ENCODE results near the gene RELB.

Gene RELB

DNA sequence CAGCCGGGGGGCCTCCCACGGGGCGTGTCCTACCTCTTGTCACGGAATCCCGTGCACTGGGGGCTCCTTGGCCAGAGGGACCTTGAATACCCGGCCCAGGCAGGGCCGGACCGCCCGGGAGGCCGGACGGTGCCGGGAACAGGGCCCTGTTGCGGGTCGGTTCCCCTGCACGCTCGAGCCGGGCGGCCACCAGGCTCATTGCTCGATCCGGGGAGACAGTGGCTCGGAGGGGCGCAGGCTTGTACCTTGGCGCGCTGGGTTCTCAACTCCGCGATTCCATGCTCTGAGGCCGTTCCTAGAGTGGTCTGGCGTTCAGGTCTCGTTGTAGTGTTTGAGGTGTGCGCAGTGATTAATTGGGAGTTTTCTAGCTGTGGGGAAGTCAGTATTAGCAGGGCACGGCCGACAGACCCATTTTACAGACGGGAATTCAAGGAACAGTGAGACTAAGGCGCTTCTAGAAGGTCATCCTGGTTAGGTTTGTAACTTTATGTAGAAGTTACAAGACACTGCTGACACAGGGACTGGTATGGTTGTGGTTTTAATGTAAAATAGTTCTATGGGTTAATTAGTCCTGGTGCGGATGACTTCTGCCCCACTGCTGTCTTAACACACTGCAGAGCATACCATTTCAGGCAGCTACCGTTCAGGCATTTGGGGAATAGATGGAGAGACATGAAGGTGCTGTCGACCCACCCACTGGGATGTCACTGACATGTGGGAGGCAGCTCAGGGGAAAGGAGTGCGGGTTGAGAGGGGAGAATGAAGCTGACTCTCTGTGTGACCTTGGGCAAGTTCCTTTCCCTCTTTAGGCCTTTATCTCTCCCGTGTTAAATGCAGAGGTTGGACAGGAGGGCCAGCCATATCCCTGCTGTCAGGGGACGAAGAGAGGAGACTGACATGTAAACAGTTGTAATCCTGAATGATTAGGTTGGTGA, 45.5 kb upstream of the RELB start:
- Histone ChIP-seq H3K9me3 (ENCODE audit: insufficient read depth, low read length) (no peaks in the 10 kb centered on the region), H4K20me1 (ENCODE audit: low read depth, low read length) (no peaks in the 10 kb centered on the region), H3F3A (ENCODE audit: insufficient read depth) (peaks cover 17% of the 10 kb centered on the region), H3K4me3 (ENCODE audit: insufficient read depth, low read length, poor library complexity, severe bottlenecking) (peak overlapping the region; percentile 99), H3K79me2 (ENCODE audit: insufficient read depth, low read length) (peaks cover 64% of the 10 kb centered on the region), H3K4me2 (ENCODE audit: low read depth, low read length, poor library complexity, severe bottlenecking) (peak overlapping the region; percentile 74), H3K9me2 (replicated peaks; ENCODE audit: insufficient read depth, low read length) (no peaks in the 10 kb centered on the region), H3K9ac (ENCODE audit: low read length) (peak overlapping the region; percentile 85), H3K27ac (ENCODE audit: low read depth, low read length) (peak overlapping the region; percentile 29), H3K36me3 (ENCODE audit: low read length) (no peaks in the 10 kb centered on the region), H2AFZ (ENCODE audit: low read depth, low read length, severe bottlenecking) (no peak overlapping the region), H3K27me3 (ENCODE audit: low read length) (no peaks in the 10 kb centered on the region)
- TF ChIP-seq, protein P1, sequence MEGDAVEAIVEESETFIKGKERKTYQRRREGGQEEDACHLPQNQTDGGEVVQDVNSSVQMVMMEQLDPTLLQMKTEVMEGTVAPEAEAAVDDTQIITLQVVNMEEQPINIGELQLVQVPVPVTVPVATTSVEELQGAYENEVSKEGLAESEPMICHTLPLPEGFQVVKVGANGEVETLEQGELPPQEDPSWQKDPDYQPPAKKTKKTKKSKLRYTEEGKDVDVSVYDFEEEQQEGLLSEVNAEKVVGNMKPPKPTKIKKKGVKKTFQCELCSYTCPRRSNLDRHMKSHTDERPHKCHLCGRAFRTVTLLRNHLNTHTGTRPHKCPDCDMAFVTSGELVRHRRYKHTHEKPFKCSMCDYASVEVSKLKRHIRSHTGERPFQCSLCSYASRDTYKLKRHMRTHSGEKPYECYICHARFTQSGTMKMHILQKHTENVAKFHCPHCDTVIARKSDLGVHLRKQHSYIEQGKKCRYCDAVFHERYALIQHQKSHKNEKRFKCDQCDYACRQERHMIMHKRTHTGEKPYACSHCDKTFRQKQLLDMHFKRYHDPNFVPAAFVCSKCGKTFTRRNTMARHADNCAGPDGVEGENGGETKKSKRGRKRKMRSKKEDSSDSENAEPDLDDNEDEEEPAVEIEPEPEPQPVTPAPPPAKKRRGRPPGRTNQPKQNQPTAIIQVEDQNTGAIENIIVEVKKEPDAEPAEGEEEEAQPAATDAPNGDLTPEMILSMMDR (IDR thresholded peaks at IDR 0.05; ENCODE audit: insufficient read depth, low read length, poor library complexity, severe bottlenecking) = no peak
- TF ChIP-seq EZH2phosphoT487 (conservative IDR thresholded peaks at IDR 0.05; ENCODE audit: low read length) = no peak

DNA sequence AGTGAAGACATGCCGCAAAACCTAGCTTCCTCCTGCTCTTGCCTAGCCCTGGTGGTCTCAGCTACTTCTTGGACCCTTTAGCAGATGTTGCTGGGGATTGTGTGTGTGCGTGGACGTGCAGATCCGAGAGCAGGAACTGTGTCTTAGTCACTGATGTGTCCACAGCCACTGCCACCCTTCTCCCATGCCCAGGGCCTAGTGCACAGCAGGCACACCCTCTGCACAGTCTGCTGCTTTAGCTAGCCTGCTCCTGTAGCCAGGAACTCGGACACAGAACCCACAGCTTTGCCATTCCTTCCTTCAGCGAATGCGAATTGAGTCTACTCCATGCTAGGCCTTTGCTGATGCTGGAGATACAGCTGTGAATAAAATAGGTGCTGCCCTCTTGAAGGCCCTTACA, 43.7 kb upstream of the RELB start:
- Histone ChIP-seq H3K9me3 (ENCODE audit: insufficient read depth, low read length) (no peaks in the 10 kb centered on the region), H3K9me2 (replicated peaks; ENCODE audit: insufficient read depth, low read length) (no peaks in the 10 kb centered on the region), H3K4me2 (ENCODE audit: low read depth, low read length, poor library complexity, severe bottlenecking) (peak overlapping the region; percentile 74), H2AFZ (ENCODE audit: low read depth, low read length, severe bottlenecking) (no peak overlapping the region), H3F3A (ENCODE audit: insufficient read depth) (peaks cover 13% of the 10 kb centered on the region), H3K27ac (ENCODE audit: low read depth, low read length) (peak overlapping the region; percentile 57), H4K20me1 (ENCODE audit: low read depth, low read length) (no peaks in the 10 kb centered on the region), H3K79me2 (ENCODE audit: insufficient read depth, low read length) (peaks cover 80% of the 10 kb centered on the region), H3K27me3 (ENCODE audit: low read length) (no peaks in the 10 kb centered on the region), H3K9ac (ENCODE audit: low read length) (peak overlapping the region; percentile 85), H3K4me3 (ENCODE audit: insufficient read depth, low read length, poor library complexity, severe bottlenecking) (no peak overlapping the region), H3K36me3 (ENCODE audit: low read length) (peaks cover 7% of the 10 kb centered on the region)
- TF ChIP-seq, protein P1 (IDR thresholded peaks at IDR 0.05; ENCODE audit: insufficient read depth, low read length, poor library complexity, severe bottlenecking) = no peak
- no peak for TF ChIP-seq EZH2phosphoT487 (conservative IDR thresholded peaks at IDR 0.05; ENCODE audit: low read length)

DNA sequence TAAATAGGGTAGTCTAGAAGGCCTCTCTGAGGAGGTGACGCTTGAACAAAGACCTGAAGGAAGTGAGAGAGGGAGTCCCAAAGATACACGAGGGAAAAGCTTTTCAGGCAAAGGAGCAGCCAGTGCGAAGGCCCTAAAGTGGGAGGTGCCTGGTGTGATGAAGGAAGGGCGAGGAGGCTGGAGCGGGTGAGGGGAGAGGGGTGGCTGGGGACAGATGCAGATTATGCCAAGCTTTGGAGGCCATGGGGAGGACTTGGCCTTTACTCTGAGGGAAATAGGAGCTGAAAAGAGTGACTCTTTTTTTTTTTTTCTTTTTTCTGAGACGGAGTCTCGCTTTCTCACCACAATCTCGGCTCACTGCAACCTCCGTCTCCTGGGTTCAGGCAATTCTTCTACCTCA, 43.2 kb upstream of the RELB start:
- H3F3A ChIP-seq (ENCODE audit: insufficient read depth) = peaks cover 13% of the 10 kb centered on the region
- H3K27ac ChIP-seq (ENCODE audit: low read depth, low read length) = peak overlapping the region; percentile 57
- H3K4me2 ChIP-seq (ENCODE audit: low read depth, low read length, poor library complexity, severe bottlenecking) = peak overlapping the region; percentile 74
- no peak overlapping the region for H3K4me3 ChIP-seq (ENCODE audit: insufficient read depth, low read length, poor library complexity, severe bottlenecking)
- no peaks in the 10 kb centered on the region for H3K9me3 ChIP-seq (ENCODE audit: insufficient read depth, low read length)
- peak overlapping the region; percentile 85 for H3K9ac ChIP-seq (ENCODE audit: low read length)
- no peak for TF ChIP-seq EZH2phosphoT487 (conservative IDR thresholded peaks at IDR 0.05; ENCODE audit: low read length)
- TF ChIP-seq, protein P1 (IDR thresholded peaks at IDR 0.05; ENCODE audit: insufficient read depth, low read length, poor library complexity, severe bottlenecking) = no peak
- peaks cover 80% of the 10 kb centered on the region for H3K79me2 ChIP-seq (ENCODE audit: insufficient read depth, low read length)
- H4K20me1 ChIP-seq (ENCODE audit: low read depth, low read length) = no peaks in the 10 kb centered on the region
- no peak overlapping the region for H2AFZ ChIP-seq (ENCODE audit: low read depth, low read length, severe bottlenecking)
- no peaks in the 10 kb centered on the region for H3K9me2 ChIP-seq (replicated peaks; ENCODE audit: insufficient read depth, low read length)
- no peaks in the 10 kb centered on the region for H3K27me3 ChIP-seq (ENCODE audit: low read length)
- peaks cover 7% of the 10 kb centered on the region for H3K36me3 ChIP-seq (ENCODE audit: low read length)
